SK-N-MC (cell line): ENCODE results near the gene CELA3B.

Source experiments
- EZH2 ChIP-seq: fragments of 200-600 bp; sonication (generic); IDR thresholded peaks from one replicate; pipeline ENCODE4 v1.6.1; 2017; ENCODE audit warnings: antibody characterized with exemption
- FOXP2 ChIP-seq: optimal IDR thresholded peaks from 2 replicates; pipeline ENCODE3; 2011; ENCODE audit warnings: mild to moderate bottlenecking, moderate library complexity; ENCODE audit not compliant: insufficient read depth; ENCODE audit errors: extremely low read length, control extremely low read depth
- POLR2AphosphoS5 ChIP-seq: IDR thresholded peaks from 2 replicates; pipeline ENCODE4 v1.6.1; 2012; ENCODE audit warnings: mild to moderate bottlenecking, low read depth, low read length, borderline replicate concordance

DNA sequence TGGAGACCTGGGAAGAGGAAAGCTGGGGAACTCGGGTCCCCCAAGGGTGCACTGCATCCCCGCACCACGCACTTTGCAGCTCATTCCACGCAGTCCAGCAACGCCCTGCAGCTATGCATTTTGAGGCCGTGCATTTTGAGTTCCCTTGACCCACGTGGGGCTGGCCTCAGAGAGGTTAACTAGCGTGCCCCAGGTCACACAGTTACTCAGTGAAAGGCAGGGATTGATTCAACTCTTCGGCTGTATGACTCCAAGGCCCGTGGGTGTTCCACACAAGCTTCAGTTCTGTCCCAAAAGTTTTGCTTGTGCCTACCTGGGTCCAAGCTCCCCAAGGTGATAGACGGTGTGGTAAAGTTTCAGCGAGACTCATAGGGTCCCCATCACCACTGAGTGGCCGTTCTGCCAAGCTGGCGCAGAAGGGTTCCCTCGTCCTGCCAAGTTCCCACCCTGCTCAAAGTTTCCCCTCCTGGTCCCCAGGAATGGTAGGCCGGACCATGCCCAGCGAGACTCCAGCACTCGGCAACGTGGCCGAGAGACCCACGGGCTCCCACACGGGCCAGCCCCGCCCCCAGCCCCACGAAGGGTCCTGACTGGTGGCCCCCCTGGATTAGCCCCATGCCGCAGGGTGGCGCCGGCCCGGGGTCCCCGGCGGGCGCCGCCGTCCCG, 40.3 kb upstream of the CELA3B start:
- TF ChIP-seq POLR2AphosphoS5 (no peak), EZH2 (no peak), FOXP2 (no peak)
